Skeletal muscle tissue (tissue), 4 donors: ENCODE measurements around the gene EXOC2. TPM values are rescaled to one million over a fixed set of nuclear protein-coding genes. Genes with fewer than 3 reads are reported as not detected.

ENCODE experiments used
- H3K27ac ChIP-seq: one replicate; pipeline ENCODE4 v1.7.0; 2013; ENCODE audit warnings: mild to moderate bottlenecking, low read depth, low read length, inconsistent platforms
- H3K27me3 ChIP-seq, 3 donors: one replicate each; pipeline ENCODE4 v1.7.0; 2013; ENCODE audit warnings: low read length in 3 of 3; ENCODE audit not compliant: control insufficient read depth in 3 of 3, insufficient read depth in 3 of 3
- H3K36me3 ChIP-seq, 3 donors: one replicate each; pipeline ENCODE4 v1.7.0; 2013; ENCODE audit warnings: low read length in 3 of 3; ENCODE audit not compliant: control insufficient read depth in 3 of 3, insufficient read depth in 3 of 3
- H3K4me1 ChIP-seq, 3 donors: one replicate each; pipeline ENCODE4 v1.7.0; 2013; ENCODE audit warnings: low read length in 3 of 3, mild to moderate bottlenecking in 3 of 3; ENCODE audit not compliant: control insufficient read depth in 3 of 3, insufficient read depth in 3 of 3
- H3K4me3 ChIP-seq, 3 donors: one replicate each; pipeline ENCODE4 v1.7.0; 2013; ENCODE audit warnings: low read length in 3 of 3
- H3K9ac ChIP-seq, 3 donors: one replicate each; pipeline ENCODE4 v1.7.0; 2013; ENCODE audit warnings: low read length in 3 of 3, mild to moderate bottlenecking in 3 of 3, moderate library complexity in 2 of 3, low read depth in 1 of 3
- H3K9me3 ChIP-seq, 3 donors: one replicate each; pipeline ENCODE4 v1.7.0; 2013; ENCODE audit warnings: low read length in 3 of 3; ENCODE audit not compliant: control insufficient read depth in 3 of 3
- total RNA-seq: library from RNA; depleted of rRNA; stranded (reverse); fragments of >200 nt; gene quantifications from one replicate; pipeline ENCODE4 v1.2.3, GENCODE V29; 2014
- donor health status: Osteomylitis.

Gene EXOC2, protein sequence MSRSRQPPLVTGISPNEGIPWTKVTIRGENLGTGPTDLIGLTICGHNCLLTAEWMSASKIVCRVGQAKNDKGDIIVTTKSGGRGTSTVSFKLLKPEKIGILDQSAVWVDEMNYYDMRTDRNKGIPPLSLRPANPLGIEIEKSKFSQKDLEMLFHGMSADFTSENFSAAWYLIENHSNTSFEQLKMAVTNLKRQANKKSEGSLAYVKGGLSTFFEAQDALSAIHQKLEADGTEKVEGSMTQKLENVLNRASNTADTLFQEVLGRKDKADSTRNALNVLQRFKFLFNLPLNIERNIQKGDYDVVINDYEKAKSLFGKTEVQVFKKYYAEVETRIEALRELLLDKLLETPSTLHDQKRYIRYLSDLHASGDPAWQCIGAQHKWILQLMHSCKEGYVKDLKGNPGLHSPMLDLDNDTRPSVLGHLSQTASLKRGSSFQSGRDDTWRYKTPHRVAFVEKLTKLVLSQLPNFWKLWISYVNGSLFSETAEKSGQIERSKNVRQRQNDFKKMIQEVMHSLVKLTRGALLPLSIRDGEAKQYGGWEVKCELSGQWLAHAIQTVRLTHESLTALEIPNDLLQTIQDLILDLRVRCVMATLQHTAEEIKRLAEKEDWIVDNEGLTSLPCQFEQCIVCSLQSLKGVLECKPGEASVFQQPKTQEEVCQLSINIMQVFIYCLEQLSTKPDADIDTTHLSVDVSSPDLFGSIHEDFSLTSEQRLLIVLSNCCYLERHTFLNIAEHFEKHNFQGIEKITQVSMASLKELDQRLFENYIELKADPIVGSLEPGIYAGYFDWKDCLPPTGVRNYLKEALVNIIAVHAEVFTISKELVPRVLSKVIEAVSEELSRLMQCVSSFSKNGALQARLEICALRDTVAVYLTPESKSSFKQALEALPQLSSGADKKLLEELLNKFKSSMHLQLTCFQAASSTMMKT
- 26.6 TPM for total RNA-seq

DNA sequence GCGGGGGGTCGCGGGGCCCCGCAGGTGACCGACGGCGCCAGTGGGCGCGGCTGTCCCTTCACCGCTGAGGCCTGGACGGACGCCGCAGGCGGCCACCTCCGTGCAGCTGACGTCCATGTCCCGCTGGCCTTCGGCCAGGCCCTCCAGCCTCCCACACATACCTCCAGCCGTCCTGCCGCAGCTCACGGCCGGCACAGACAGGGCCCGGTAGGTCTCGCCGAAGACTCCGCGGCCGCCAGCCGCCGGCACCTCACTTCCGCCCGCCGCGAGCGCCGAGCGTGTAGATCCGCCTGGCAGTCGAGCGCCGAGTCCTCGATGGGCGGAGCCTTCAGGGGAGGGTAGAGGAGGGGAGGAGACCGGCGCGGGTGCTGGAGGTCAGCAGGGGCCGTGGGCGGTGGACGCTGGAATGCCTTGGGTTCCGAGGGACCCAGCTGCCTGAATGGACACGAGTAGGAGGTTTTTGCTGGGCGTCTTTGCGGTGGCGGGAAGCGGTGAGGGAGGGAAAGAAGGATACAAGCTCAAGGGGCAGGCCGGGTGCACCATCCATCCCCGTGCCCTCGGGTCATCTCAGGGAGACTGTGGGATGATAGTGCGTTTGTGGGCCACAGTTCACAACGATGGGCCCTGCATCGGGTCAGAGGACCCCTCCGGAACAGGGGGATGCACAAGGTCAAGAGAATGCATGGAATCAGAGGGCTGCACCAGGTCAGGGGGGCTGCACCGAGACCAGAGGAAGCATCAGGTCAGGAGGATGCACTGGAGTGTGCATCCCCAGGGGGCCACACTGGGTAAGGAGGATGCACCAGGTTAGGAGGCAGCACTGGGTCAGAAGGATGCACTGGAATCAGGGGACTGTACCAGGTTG, at the start of gene EXOC2:
EXOC2 (minus strand) TSS at position 282 of the 865 bp plus-strand sequence. CDS start 55,321 bp downstream, outside the sequence.
- peaks cover 7 to 14% (median 11%) of the 10 kb centered on the region in 3 donors for H3K4me1 ChIP-seq
- no peaks in the 10 kb centered on the region for H3K9me3 ChIP-seq
- H3K27me3 ChIP-seq = no peaks in the 10 kb centered on the region
- peak within 1 kb of the TSS; percentile 80 to 89 (median 84) for H3K9ac ChIP-seq
- peak within 1 kb of the TSS; percentile 93 to 98 (median 94) for H3K4me3 ChIP-seq
- peak within 1 kb of the TSS; percentile 15 for H3K27ac ChIP-seq
- H3K36me3 ChIP-seq = peaks cover 0 to 4% (median 4%) of the 10 kb centered on the region in 3 donors

DNA sequence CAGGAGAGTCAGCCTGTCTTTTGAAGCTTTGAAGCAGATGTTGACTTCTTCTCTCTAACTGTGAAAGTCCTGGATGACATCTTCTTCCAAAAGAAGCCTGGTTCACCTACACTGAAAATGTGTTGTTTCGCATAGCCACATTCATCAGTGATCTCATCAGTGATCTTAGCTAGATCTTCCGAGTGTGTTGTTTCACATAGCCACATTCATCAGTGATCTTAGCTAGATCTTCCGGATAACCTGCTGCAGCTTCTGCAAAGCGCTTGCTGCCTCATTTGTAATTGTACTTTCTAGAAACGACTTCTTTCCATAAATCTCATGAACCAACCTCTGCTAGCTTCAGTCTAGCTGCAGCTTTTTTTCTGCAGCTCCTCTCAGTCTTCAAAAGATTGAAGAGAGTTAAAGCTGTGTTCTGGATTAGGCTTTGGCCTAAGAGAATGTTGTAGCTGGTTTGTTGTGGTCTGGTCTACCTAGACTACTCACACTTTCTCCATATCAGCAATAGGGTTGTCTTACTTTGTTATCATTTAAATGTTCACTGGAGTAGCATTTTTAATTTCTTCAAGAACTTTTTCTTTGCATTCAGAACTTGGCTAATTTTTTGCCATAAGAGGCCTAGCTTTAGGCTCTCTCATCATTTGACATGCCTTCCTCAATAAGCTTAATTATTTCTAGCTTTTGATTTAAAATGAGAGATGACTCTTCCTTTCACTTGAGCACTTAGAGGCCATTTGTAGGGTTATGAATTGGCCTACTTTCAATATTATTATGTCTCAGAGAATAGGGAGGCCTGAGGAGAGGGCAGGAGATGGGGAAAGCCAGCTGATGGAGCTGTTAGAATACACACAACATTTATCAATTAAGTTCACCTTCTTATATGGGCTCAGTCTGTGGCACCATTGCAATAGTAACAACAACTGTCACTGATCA, 48.7 kb upstream of the EXOC2 start:
- H3K4me3 ChIP-seq = no peak overlapping the region

DNA sequence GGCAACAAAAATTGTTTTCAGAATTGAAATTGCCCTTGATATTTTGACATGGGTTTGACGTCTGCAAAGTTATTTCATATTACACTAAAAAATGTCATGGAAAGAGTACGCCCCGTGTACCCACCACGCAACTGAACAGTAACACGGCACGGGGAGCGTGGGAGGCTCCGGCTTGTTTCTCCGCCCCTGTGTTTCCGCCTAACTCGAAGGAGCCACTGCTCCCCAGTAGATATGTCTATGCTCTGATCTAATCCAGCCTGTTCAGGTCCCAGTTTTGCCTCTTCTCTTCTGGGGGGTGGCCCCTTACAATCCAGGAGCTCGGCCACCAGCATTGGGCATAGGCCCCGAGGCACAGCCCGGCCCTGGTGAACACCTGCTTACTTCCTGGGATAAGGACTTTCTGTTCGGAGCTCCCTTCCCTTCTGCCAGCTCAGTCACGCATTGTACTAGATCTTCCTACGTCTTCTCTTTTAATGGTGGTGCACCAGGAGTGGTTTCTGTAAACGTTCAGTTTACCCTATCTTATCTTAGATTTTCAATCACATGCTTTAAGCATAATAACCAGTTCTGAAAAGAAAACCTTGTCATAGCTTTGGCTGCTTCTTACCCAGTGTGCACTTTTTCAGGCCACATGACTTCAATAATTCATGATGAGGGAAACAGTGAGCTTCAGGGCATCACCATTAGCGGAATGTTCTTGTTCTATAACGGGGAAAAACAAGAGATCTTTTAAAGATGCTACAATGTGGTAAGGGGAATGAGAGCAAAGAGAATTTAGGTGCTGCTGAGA, 43.9 kb upstream of the EXOC2 start:
- Histone ChIP-seq H3K9me3 (no peaks in the 10 kb centered on the region), H3K4me1 (no peaks in the 10 kb centered on the region), H3K36me3 (no peaks in the 10 kb centered on the region), H3K9ac (no peak overlapping the region), H3K27me3 (peaks cover 0 to 9% (median 3%) of the 10 kb centered on the region in 3 donors), H3K27ac (no peak overlapping the region), H3K4me3 (no peak overlapping the region)

More for the DNA sequence above, 48.7 kb upstream of the EXOC2 start:
- no peaks in the 10 kb centered on the region for H3K9me3 ChIP-seq
- H3K27ac ChIP-seq = no peak overlapping the region
- no peaks in the 10 kb centered on the region for H3K4me1 ChIP-seq
- H3K9ac ChIP-seq = no peak overlapping the region
- H3K36me3 ChIP-seq = no peaks in the 10 kb centered on the region
- peaks cover 0 to 2% (median 0%) of the 10 kb centered on the region in 3 donors for H3K27me3 ChIP-seq

DNA sequence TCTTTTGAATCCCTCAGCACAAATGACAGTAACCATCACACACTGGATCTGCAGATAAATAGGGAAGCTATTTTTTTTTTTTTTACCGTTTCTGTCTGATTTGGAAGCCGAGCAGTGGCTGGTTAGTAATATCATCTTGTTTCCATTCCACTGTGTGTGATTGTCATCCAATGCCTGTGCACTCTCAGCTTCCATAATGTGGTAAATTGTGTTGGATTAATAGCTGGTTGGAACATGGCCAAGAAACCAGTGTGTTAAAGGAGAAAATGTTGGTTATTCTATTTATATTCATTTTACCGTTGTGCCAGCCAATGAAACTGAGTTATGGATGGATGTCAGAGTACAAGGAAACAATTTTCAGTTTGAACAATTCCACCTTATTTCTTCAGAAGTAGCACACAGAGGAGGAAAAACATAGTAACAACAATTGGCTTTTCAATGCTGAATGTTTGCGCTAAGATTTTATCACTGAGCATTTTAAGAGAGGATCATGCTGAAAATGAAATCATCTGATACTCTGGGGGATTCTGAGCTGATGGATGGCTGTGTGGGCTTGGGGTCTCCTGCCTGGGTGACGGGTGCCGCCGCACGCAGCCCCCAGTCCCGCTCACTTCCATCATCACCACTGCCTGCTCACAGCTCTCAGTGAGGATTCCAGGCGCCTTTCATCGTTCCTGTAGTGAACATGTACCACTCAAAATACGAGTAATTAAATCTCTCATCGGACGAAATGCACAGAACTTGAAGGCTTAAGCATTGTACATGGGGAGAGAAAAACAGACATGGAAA, 40.7 kb upstream of the EXOC2 start:
- no peak overlapping the region for H3K9ac ChIP-seq
- peaks cover 1 to 17% (median 12%) of the 10 kb centered on the region in 3 donors for H3K27me3 ChIP-seq
- no peaks in the 10 kb centered on the region for H3K9me3 ChIP-seq
- H3K4me3 ChIP-seq = no peak overlapping the region
- no peaks in the 10 kb centered on the region for H3K4me1 ChIP-seq
- H3K36me3 ChIP-seq = no peaks in the 10 kb centered on the region
- no peak overlapping the region for H3K27ac ChIP-seq

DNA sequence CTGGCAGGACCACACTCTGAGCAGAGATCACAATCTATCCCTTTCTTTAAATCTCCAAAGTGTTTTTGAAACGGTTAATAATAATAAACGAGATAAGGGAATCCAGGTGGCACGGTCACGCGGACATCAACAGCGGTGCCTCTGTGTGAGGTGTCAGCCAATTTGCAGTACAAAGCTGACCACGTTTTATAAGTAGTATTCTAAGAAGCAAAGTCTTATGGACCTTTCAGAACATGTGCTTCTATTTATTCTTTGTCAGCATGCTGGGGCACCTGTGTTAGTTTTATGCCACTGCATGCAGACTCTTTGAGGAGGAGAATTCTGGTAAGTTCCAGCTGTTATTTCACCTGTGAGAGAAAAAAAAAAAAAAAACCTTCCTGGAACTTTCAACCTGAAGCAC, 39.0 kb upstream of the EXOC2 start:
- H3K9ac ChIP-seq = no peak overlapping the region
- no peaks in the 10 kb centered on the region for H3K9me3 ChIP-seq
- H3K36me3 ChIP-seq = no peaks in the 10 kb centered on the region
- H3K4me3 ChIP-seq = no peak overlapping the region
- H3K27me3 ChIP-seq = peaks cover 7 to 23% (median 19%) of the 10 kb centered on the region in 3 donors
- no peak overlapping the region for H3K27ac ChIP-seq
- no peaks in the 10 kb centered on the region for H3K4me1 ChIP-seq

DNA sequence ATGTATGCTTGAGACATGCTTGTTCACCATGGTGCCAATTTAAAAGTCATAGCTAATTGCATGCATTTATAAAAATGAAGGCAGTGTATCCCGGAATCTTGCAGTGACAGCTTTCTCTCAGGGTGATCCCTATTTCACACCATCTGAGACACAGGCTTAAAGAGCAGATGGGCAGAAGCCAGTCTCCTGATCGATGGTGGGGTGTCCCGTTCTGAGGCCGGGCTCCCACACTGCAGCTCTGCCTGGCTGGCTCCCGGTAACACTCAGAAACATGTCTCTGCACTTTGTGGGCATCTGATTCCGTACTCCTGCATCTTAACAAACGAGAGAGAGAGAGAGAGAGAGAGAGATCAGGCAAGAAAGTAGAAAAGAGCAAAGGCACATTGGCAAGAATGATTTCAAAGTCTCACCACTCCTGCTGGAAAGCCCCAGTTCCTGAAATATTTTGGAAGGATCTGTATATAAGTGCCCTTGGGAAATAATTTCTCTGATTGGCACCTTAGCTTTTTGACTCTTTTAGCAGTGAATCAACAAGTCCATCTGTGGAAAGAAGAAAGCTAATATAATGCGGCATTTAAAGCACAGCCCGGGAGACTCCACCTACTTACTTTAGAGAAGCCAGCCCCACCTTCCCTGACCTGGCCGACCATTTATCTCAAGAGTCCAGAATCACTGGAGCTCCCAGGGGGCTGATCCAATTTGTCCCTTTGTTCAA, 36.8 kb upstream of the EXOC2 start:
- Histone ChIP-seq H3K9ac (no peak overlapping the region), H3K4me1 (no peaks in the 10 kb centered on the region), H3K4me3 (no peak overlapping the region), H3K27me3 (peaks cover 7 to 23% (median 22%) of the 10 kb centered on the region in 3 donors), H3K27ac (no peak overlapping the region), H3K9me3 (no peaks in the 10 kb centered on the region), H3K36me3 (no peaks in the 10 kb centered on the region)

DNA sequence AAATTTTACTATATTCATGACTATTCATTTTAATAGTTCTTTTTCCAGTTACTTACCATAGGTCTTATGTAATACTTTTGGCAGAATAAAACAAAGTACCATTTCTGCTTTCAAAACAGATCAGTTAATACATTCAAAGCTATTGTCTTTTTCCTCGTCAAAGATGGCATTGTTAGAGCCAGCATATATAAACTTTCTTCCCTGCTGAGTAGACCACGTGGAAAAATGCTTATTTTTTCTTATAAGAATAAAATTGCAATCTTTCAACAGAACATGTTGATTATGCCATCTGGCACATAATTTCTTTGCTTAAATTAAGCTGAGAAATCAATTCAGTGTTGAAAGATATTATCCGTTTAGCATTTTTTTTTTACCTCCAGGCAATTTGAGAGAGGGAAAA, 34.9 kb upstream of the EXOC2 start:
- no peaks in the 10 kb centered on the region for H3K9me3 ChIP-seq
- no peaks in the 10 kb centered on the region for H3K4me1 ChIP-seq

More for the DNA sequence above, 34.9 kb upstream of the EXOC2 start:
- H3K27ac ChIP-seq = no peak overlapping the region
- H3K36me3 ChIP-seq = no peaks in the 10 kb centered on the region
- H3K4me3 ChIP-seq = no peak overlapping the region
- peaks cover 12 to 24% (median 17%) of the 10 kb centered on the region in 3 donors for H3K27me3 ChIP-seq
- no peak overlapping the region for H3K9ac ChIP-seq
